Kidney (tissue), 14 donors: ENCODE measurements around the gene AASS. TPM values are rescaled to one million over a fixed set of nuclear protein-coding genes. Genes with fewer than 3 reads are reported as not detected.

Experiments used
- DNase-seq, 5 donors: peaks; one replicate each; pipeline ENCODE4 v3.0.0-alpha.2; 2013 to 2020
- FAIRE-seq: peaks from 2 replicates; lab custom pipeline; 2012; peaks lifted over from hg19 to GRCh38; lab: Jason Lieb, UNC
- H3K27ac ChIP-seq, 2 donors: one replicate each; pipeline ENCODE4 v1.7.0; 2013; ENCODE audit warnings: low read depth in 2 of 2, low read length in 2 of 2, inconsistent platforms in 1 of 2
- H3K27me3 ChIP-seq: one replicate; pipeline ENCODE4 v1.7.1; 2013; ENCODE audit warnings: low read length, inconsistent platforms; ENCODE audit not compliant: control insufficient read depth, insufficient read depth
- H3K36me3 ChIP-seq, 3 donors: one replicate each; pipeline versions ENCODE4 v1.7.0 to v1.7.1; 2013; ENCODE audit warnings: low read length in 3 of 3, control low read depth in 1 of 3, inconsistent platforms in 1 of 3; ENCODE audit not compliant: insufficient read depth in 3 of 3, control insufficient read depth in 2 of 3
- H3K4me1 ChIP-seq, 3 donors: one replicate each; pipeline versions ENCODE4 v1.7.0 to v1.7.1; 2013; ENCODE audit warnings: low read length in 3 of 3, inconsistent platforms in 1 of 3, low read depth in 1 of 3; ENCODE audit not compliant: control insufficient read depth in 2 of 3, insufficient read depth in 2 of 3
- H3K4me3 ChIP-seq, 3 donors: one replicate each; pipeline versions ENCODE4 v1.7.0 to v1.8.1; 2013; ENCODE audit warnings: low read length in 3 of 3, control low read depth in 1 of 3, inconsistent platforms in 1 of 3
- H3K9ac ChIP-seq, 3 donors: one replicate each; pipeline versions ENCODE4 v1.7.0 to v1.7.1; 2013; ENCODE audit warnings: low read length in 3 of 3, control low read depth in 1 of 3, inconsistent platforms in 1 of 3
- H3K9me3 ChIP-seq, 3 donors: one replicate each; pipeline versions ENCODE4 v1.7.0 to v1.7.1; 2013; ENCODE audit warnings: low read length in 3 of 3, control low read depth in 1 of 3, inconsistent platforms in 1 of 3; ENCODE audit not compliant: control insufficient read depth in 2 of 3, insufficient read depth in 1 of 3
- intact Hi-C: fragments of 100-400 bp; cut with DNase I; formaldehyde crosslinking; loops from one replicate; pipeline ENCODE4 v1.11.1; 2022
- polyA plus RNA-seq: library from polyadenylated mRNA; stranded (reverse); fragments of 350-450 nt; fragmentation: Illumina TruSeq; extraction: RNeasy Lipid Tissue Mini Kit (QIAGEN cat#74804); gene quantifications from one replicate; pipeline ENCODE4 v1.2.3, GENCODE V29; 2014; ENCODE audit warnings: low read depth, low replicate concordance; ENCODE audit not compliant: insufficient read depth
- total RNA-seq: library from RNA; stranded (reverse); fragmentation: NEBNext Ultra II Directional; extraction: Animal tissue kit (Norgen Biotek cat#: 25700); gene quantifications from one replicate; pipeline ENCODE4 v1.2.1, GENCODE V29; 2021
- TF ChIP-seq, protein P1 (sequence below): IDR thresholded peaks from 3 replicates; pipeline ENCODE4 v1.5.1; 2012; ENCODE audit warnings: mild to moderate bottlenecking, moderate library complexity, borderline replicate concordance; ENCODE audit not compliant: insufficient read depth; ENCODE audit errors: extremely low read depth
- donor health status: control.
- donor health status: control.
- donor health status: control.
- donor health status: control.
- donor health status: control.
- donor health status: DM: yes; HTN: yes; CAD: no.
- donor health status: Normal renal cell carcinoma (clear cell type).

The AASS gene
- total and polyA plus RNA-seq, 2 donors from 2014 or later, result 4.9 to 24.2 TPM

- Histone ChIP-seq H3K4me1 (no peaks in the 10 kb centered on the region), H3K27ac (no peak overlapping the region), H3K9me3 (no peaks in the 10 kb centered on the region), H3K27me3 (no peaks in the 10 kb centered on the region), H3K36me3 (no peaks in the 10 kb centered on the region), H3K9ac (no peak overlapping the region), H3K4me3 (no peak overlapping the region)
- intact Hi-C loops, result no loop called here
- TF ChIP-seq, protein P1, sequence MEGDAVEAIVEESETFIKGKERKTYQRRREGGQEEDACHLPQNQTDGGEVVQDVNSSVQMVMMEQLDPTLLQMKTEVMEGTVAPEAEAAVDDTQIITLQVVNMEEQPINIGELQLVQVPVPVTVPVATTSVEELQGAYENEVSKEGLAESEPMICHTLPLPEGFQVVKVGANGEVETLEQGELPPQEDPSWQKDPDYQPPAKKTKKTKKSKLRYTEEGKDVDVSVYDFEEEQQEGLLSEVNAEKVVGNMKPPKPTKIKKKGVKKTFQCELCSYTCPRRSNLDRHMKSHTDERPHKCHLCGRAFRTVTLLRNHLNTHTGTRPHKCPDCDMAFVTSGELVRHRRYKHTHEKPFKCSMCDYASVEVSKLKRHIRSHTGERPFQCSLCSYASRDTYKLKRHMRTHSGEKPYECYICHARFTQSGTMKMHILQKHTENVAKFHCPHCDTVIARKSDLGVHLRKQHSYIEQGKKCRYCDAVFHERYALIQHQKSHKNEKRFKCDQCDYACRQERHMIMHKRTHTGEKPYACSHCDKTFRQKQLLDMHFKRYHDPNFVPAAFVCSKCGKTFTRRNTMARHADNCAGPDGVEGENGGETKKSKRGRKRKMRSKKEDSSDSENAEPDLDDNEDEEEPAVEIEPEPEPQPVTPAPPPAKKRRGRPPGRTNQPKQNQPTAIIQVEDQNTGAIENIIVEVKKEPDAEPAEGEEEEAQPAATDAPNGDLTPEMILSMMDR, result no peak
- no peak for FAIRE-seq
- DNase-seq, result no peak
These were observed 87.1 kb downstream of the AASS start for GRCh38 chr7:122056977-122057376.

- FAIRE-seq, result no peak
- H3K4me3 ChIP-seq, result no peak overlapping the region
- intact Hi-C loops, result no loop called here
- no peak overlapping the region for H3K27ac ChIP-seq
- DNase-seq, result no peak
- TF ChIP-seq, protein P1, result no peak
- H3K4me1 ChIP-seq, result no peaks in the 10 kb centered on the region
- H3K36me3 ChIP-seq, result no peaks in the 10 kb centered on the region
- no peaks in the 10 kb centered on the region for H3K9me3 ChIP-seq
- H3K9ac ChIP-seq, result no peak overlapping the region
- H3K27me3 ChIP-seq, result no peaks in the 10 kb centered on the region
These were observed 89.0 kb downstream of the AASS start for GRCh38 chr7:122055073-122055472.

- Histone ChIP-seq H3K36me3 (no peaks in the 10 kb centered on the region), H3K4me1 (no peaks in the 10 kb centered on the region), H3K9me3 (no peaks in the 10 kb centered on the region), H3K9ac (no peak overlapping the region), H3K27me3 (no peaks in the 10 kb centered on the region), H3K4me3 (no peak overlapping the region), H3K27ac (no peak overlapping the region)
- DNase-seq, result no peak
- no peak for FAIRE-seq
- TF ChIP-seq, protein P1, result no peak
- intact Hi-C loops, result no loop called here
These were observed 89.7 kb downstream of the AASS start for GRCh38 chr7:122054393-122054792.

DNA sequence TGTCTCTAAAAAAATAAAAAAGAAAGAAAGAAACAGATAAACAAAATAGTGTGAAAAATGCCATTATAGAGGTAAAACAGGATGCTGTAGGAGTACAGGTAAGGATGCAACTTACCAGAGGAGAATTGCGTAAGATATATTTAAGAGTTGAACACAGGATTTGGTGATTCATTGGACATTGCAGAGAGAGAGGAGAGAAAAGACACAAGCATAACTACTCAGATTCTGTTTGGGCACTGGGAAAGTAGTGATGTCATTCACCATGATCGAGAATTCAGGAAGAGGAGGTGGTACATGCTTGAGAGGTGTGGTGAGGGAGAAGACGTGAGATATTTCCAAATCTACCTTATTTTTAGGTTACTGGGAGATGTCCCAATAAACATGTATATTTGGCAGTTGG is 97.6 kb downstream of the AASS start:
- FAIRE-seq (no peak), DNase-seq (no peak)
- intact Hi-C loops, result no loop called here
- Histone ChIP-seq H3K36me3 (no peaks in the 10 kb centered on the region), H3K9me3 (no peaks in the 10 kb centered on the region), H3K27me3 (no peaks in the 10 kb centered on the region), H3K4me3 (no peak overlapping the region), H3K4me1 (no peaks in the 10 kb centered on the region), H3K9ac (no peak overlapping the region), H3K27ac (no peak overlapping the region)
- TF ChIP-seq, protein P1, result no peak
